ENCODE data around the gene MBLAC2.

GRCh38 chr5:90479611-90480385 lies 5.2 kb upstream of the MBLAC2 start:
- TF ChIP-seq EZH2 (IDR thresholded peaks at IDR 0.05; ENCODE audit: borderline replicate concordance, insufficient read depth, low read depth, low read length, poor library complexity, severe bottlenecking) (no peak), CTCF (IDR thresholded peaks at IDR 0.05) (no peak)

Data from B cell (primary cell).